ENCODE data around the gene PTPRG. TPM values are rescaled to one million over a fixed set of nuclear protein-coding genes. Genes with fewer than 3 reads are reported as not detected.

Gene PTPRG
- total RNA-seq, 1 donor from 2014 or later = 44.3 TPM

DNA sequence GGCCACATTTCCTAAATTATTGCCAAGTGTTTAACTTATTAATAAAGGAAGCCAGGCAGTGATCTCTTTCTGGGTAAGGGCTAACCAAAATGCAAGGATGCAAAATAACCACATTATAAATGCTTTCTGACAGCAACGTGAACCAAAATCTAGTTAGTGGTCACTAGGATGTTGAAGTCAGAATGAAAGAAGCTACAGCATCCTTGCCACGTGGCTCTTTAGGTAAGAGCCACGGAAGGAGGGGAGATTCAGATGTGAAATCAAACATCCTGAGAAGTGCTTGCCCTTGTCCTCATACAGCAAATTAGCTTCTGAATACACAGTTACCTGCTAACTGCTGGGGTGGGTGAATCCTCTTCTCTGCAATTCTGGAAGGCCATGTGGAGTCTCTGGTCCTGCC, 565.7 kb downstream of the PTPRG start:
- H3K9me3 Mint-ChIP-seq (ENCODE audit: low read depth) = no peaks in the 10 kb centered on the region
- TF ChIP-seq, protein P1, sequence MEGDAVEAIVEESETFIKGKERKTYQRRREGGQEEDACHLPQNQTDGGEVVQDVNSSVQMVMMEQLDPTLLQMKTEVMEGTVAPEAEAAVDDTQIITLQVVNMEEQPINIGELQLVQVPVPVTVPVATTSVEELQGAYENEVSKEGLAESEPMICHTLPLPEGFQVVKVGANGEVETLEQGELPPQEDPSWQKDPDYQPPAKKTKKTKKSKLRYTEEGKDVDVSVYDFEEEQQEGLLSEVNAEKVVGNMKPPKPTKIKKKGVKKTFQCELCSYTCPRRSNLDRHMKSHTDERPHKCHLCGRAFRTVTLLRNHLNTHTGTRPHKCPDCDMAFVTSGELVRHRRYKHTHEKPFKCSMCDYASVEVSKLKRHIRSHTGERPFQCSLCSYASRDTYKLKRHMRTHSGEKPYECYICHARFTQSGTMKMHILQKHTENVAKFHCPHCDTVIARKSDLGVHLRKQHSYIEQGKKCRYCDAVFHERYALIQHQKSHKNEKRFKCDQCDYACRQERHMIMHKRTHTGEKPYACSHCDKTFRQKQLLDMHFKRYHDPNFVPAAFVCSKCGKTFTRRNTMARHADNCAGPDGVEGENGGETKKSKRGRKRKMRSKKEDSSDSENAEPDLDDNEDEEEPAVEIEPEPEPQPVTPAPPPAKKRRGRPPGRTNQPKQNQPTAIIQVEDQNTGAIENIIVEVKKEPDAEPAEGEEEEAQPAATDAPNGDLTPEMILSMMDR (IDR thresholded peaks at IDR 0.05; ENCODE audit: unreplicated experiment) = no peak
- no peak overlapping the region for H3K27ac Mint-ChIP-seq
- no peaks in the 10 kb centered on the region for H3K36me3 Mint-ChIP-seq (ENCODE audit: insufficient read depth)
- H3K4me1 Mint-ChIP-seq (ENCODE audit: low read depth) = peaks cover under 1% of the 10 kb centered on the region
- DNase-seq (ENCODE audit: low spot score, unreplicated experiment) = no peak
- no peaks in the 10 kb centered on the region for H3K27me3 Mint-ChIP-seq
- H3K4me3 Mint-ChIP-seq (ENCODE audit: low read depth) = no peak overlapping the region

DNA sequence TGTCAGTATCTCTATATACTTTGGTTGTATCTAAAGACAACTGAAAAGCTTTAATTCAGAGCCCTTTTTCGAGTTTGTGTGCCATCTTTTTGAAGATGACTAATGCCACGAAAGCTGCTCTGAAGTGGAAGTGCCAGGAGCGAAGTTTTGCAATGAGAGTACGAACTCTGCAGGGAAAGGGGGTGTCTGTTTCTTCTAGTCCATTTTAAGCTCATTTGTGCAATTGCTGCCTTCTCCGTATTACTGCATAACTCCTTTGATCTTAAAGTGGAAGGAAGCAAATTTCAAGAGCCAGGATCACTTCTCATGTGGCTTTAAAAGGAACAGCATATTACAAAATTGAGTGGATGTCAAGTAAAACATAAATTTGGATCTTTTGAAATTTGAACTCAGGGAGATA, 566.7 kb downstream of the PTPRG start:
- H3K36me3 Mint-ChIP-seq (ENCODE audit: insufficient read depth) = no peaks in the 10 kb centered on the region
- no peak for DNase-seq (ENCODE audit: low spot score, unreplicated experiment)
- H3K4me3 Mint-ChIP-seq (ENCODE audit: low read depth) = no peak overlapping the region
- H3K27me3 Mint-ChIP-seq = no peaks in the 10 kb centered on the region
- H3K9me3 Mint-ChIP-seq (ENCODE audit: low read depth) = no peaks in the 10 kb centered on the region
- H3K27ac Mint-ChIP-seq = no peak overlapping the region
- no peaks in the 10 kb centered on the region for H3K4me1 Mint-ChIP-seq (ENCODE audit: low read depth)
- TF ChIP-seq, protein P1 (IDR thresholded peaks at IDR 0.05; ENCODE audit: unreplicated experiment) = no peak

DNA sequence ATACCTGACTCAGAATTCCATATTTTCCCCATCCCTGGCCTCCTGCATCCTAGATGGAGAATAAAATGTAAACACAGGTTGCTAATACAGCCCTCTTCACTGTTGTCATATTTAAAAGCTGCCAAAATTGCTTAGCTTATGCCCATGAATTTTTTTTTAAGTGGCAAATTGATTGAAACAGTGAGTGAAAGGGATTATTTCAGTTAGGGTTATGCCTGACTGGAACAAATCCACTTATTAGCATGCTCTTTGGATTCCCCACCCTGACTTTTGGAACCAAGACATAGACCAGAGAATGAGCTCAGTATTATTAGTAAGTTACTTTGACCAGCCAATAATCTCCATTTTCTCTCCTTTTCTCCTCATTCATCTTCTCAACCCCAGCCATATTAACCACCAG, 567.3 kb downstream of the PTPRG start:
- Mint-ChIP-seq H3K9me3 (ENCODE audit: low read depth) (no peaks in the 10 kb centered on the region), H3K4me3 (ENCODE audit: low read depth) (no peak overlapping the region), H3K27me3 (no peaks in the 10 kb centered on the region), H3K36me3 (ENCODE audit: insufficient read depth) (no peaks in the 10 kb centered on the region), H3K27ac (no peak overlapping the region), H3K4me1 (ENCODE audit: low read depth) (no peaks in the 10 kb centered on the region)
- no peak for DNase-seq (ENCODE audit: low spot score, unreplicated experiment)
- TF ChIP-seq, protein P1 (IDR thresholded peaks at IDR 0.05; ENCODE audit: unreplicated experiment) = no peak

DNA sequence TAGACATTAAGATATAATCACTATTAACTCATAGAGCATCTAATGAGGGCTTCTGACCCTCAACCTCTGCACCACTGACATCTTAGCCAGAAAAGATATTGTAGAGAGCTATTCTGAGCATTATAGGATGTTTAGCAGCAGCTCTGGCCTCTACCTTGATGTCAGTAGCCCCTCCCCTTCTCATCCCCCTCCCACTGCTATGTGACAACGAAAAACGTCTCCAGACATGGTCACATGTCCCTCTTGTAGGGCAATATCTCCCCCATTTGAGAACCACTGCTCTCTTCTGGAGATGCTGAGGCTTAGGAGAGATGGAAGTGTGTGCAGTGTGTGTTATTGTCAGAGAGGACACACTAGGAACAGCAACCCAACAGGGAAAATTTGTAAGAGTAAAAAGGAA, 569.7 kb downstream of the PTPRG start:
- H3K4me1 Mint-ChIP-seq (ENCODE audit: low read depth) = no peaks in the 10 kb centered on the region
- H3K4me3 Mint-ChIP-seq (ENCODE audit: low read depth) = no peak overlapping the region
- no peaks in the 10 kb centered on the region for H3K27me3 Mint-ChIP-seq
- no peak overlapping the region for H3K27ac Mint-ChIP-seq
- no peak for DNase-seq (ENCODE audit: low spot score, unreplicated experiment)
- peaks cover under 1% of the 10 kb centered on the region for H3K9me3 Mint-ChIP-seq (ENCODE audit: low read depth)
- TF ChIP-seq, protein P1 (IDR thresholded peaks at IDR 0.05; ENCODE audit: unreplicated experiment) = no peak
- H3K36me3 Mint-ChIP-seq (ENCODE audit: insufficient read depth) = no peaks in the 10 kb centered on the region

DNA sequence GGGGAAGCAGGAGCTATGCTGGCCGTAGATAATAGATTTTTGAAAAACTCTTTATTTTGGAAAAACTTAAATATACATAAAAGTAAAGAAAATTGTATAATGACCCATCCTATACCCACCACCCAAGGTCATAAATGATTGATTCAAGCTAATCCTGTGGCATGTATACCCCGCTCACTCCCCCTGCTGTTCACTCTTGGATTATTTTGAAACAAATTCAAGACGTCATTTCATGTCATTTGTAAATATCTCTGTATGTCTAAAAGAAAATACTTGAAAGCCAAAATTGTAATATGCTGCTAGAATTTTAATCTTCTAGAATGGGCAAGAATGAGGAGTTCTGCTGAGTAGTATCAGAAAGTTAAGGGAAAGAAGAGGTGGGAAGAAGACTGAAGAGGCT, 570.2 kb downstream of the PTPRG start:
- no peaks in the 10 kb centered on the region for H3K4me1 Mint-ChIP-seq (ENCODE audit: low read depth)
- H3K36me3 Mint-ChIP-seq (ENCODE audit: insufficient read depth) = peaks cover 3% of the 10 kb centered on the region
- no peak for DNase-seq (ENCODE audit: low spot score, unreplicated experiment)
- TF ChIP-seq, protein P1 (IDR thresholded peaks at IDR 0.05; ENCODE audit: unreplicated experiment) = peak; percentile 58
- peaks cover 4% of the 10 kb centered on the region for H3K9me3 Mint-ChIP-seq (ENCODE audit: low read depth)
- H3K27me3 Mint-ChIP-seq = no peaks in the 10 kb centered on the region
- no peak overlapping the region for H3K27ac Mint-ChIP-seq
- H3K4me3 Mint-ChIP-seq (ENCODE audit: low read depth) = no peak overlapping the region
